GM19240 (cell line): ENCODE data around the gene KXD1.
A peak's percentile ranks its signal among the peaks of the same experiment; 100 is the strongest.
"Not testable (repeated sequence)": the region's sequence is repeated elsewhere in the genome, so short reads cannot be mapped to it uniquely, and the experiment has no call there.

Experiments used
- DNase-seq: peaks from one replicate; pipeline ENCODE4 v3.0.0; 2011; ENCODE audit warnings: low spot score; ENCODE audit not compliant: insufficient read length

KXD1 gene

GRCh38 chr19:18557411-18558201 is at the start of gene KXD1:
Gene KXD1, plus strand, starts transcription at chr19:18557870. Its CDS starts 4,187 bp downstream, at chr19:18562057.
- DNase-seq: peak; percentile 96

GRCh38 chr19:18508585-18508984 is 49.1 kb upstream of the KXD1 start:
- no peak for DNase-seq

GRCh38 chr19:18510216-18510615 is 47.5 kb upstream of the KXD1 start:
- DNase-seq: no peak

- no peak for DNase-seq
Observed at GRCh38 chr19:18513868-18514267, 43.8 kb upstream of the KXD1 start.

GRCh38 chr19:18514800-18515682 is 42.6 kb upstream of the KXD1 start:
- DNase-seq: no peak

- DNase-seq: no peak
Observed at GRCh38 chr19:18515959-18516358, 41.7 kb upstream of the KXD1 start.

GRCh38 chr19:18517606-18518005 is 40.1 kb upstream of the KXD1 start:
- no peak for DNase-seq

- DNase-seq: no peak
Observed at GRCh38 chr19:18518639-18519038, 39.0 kb upstream of the KXD1 start.

GRCh38 chr19:18519962-18520847 is 37.5 kb upstream of the KXD1 start:
- peak; percentile 59 for DNase-seq

GRCh38 chr19:18520848-18521691 is 36.6 kb upstream of the KXD1 start:
- no peak for DNase-seq

- no peak for DNase-seq
Observed at GRCh38 chr19:18521692-18522123, 36.0 kb upstream of the KXD1 start, which contains the start of gene ELL. Gene ELL, minus strand, starts transcription at chr19:18522070. Its CDS starts 15 bp downstream, at chr19:18522055.

GRCh38 chr19:18522124-18522861 is 35.4 kb upstream of the KXD1 start:
- DNase-seq: peak; percentile 97

- DNase-seq: not testable (repeated sequence)
Observed at GRCh38 chr19:18522862-18523440, 34.7 kb upstream of the KXD1 start.

- DNase-seq: no peak
Observed at GRCh38 chr19:18523841-18524240, 33.8 kb upstream of the KXD1 start.

GRCh38 chr19:18526316-18526715 is 31.4 kb upstream of the KXD1 start:
- DNase-seq: no peak

- DNase-seq: no peak
Observed at GRCh38 chr19:18529782-18530181, 27.9 kb upstream of the KXD1 start.

- no peak for DNase-seq
Observed at GRCh38 chr19:18531485-18531884, 26.2 kb upstream of the KXD1 start.

GRCh38 chr19:18532168-18532890 is 25.3 kb upstream of the KXD1 start:
- no peak for DNase-seq

GRCh38 chr19:18533058-18533457 is 24.6 kb upstream of the KXD1 start:
- DNase-seq: no peak
